Hepatocyte (in vitro differentiated cells): ENCODE data around the gene SHC1.

Experiments used
- CTCF ChIP-seq: fragments of 200-600 bp; sonication (generic); IDR thresholded peaks from 2 replicates; pipeline ENCODE4 v1.5.1; 2016; ENCODE audit warnings: antibody characterized with exemption, mild to moderate bottlenecking; ENCODE audit not compliant: poor library complexity
- EZH2 ChIP-seq: fragments of 200-600 bp; sonication (generic); IDR thresholded peaks from 2 replicates; pipeline ENCODE4 v1.6.1; 2016; ENCODE audit warnings: antibody characterized with exemption, mild to moderate bottlenecking, borderline replicate concordance
- EZH2phosphoT487 ChIP-seq: fragments of 200-600 bp; sonication (generic); IDR thresholded peaks from one replicate; pipeline ENCODE4 v1.6.1; 2018; ENCODE audit warnings: antibody characterized with exemption, mild to moderate bottlenecking, low read depth, moderate library complexity; ENCODE audit not compliant: unreplicated experiment, severe bottlenecking

- no peak for TF ChIP-seq CTCF
- no peak for TF ChIP-seq EZH2
- no peak for TF ChIP-seq EZH2phosphoT487
Observed at GRCh38 chr1:154931940-154932487, 38.5 kb downstream of the SHC1 start.
